T-helper 2 cell treated with Interferon-gamma antibody and Interleukin-4, amounts not matched to agents 100 ng/mL and 5 ng/mL, for 36 hours (primary cell): Measurements from ENCODE around the gene ADGRG1. TPM values are rescaled to one million over a fixed set of nuclear protein-coding genes. Genes with fewer than 3 reads are reported as not detected.

Experiments
- intact Hi-C: fragments of 100-400 bp; cut with micrococcal nuclease; formaldehyde crosslinking; loops from one replicate; pipeline ENCODE4 v1.15.1; 2023
- total RNA-seq: library from RNA; stranded (reverse); gene quantifications from 2 replicates; pipeline ENCODE4 v1.2.3, GENCODE V29; 2022

The ADGRG1 gene
- total RNA-seq, 1 donor from 2014 or later: 2.4 TPM

DNA sequence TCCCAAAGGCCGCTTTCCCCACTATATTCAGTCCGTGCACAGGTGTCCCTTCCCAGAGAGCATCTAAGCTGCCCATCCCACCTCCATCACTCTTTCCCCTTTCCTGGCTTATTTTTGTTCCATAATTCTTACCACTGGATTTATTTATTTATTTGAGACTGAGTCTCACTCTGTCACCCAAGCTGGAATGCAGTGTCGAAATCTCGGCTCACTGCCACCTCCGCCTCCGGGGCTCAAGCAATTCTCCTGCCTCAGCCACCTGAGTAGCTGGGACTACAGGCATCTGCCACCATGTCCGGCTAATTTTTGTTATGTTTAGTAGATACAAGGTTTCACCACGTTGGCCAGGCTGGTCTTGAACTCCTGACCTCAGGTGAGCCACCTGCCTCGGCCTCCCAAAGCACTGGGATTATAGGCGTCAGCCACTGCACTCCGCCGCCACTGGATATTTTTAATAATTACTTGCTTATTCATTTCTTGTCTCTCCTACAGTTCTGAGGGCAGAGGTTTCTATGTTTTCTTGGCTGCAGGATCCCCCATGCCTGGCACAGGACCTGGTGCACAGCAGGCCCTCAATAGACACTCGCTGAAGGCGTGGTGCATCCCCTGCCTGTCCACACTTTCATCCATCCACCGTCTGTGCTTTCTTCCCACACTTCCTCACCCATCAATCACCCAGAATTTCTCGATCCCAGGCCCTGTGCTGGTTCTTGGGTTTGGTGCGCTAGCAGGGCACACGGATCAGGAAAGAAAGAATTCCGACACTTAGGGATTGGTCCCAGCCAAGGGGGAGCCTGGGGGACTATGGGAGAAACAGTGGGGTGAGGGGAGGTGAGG is 9.9 kb upstream of the ADGRG1 start:
- intact Hi-C loops: no loop called here

DNA sequence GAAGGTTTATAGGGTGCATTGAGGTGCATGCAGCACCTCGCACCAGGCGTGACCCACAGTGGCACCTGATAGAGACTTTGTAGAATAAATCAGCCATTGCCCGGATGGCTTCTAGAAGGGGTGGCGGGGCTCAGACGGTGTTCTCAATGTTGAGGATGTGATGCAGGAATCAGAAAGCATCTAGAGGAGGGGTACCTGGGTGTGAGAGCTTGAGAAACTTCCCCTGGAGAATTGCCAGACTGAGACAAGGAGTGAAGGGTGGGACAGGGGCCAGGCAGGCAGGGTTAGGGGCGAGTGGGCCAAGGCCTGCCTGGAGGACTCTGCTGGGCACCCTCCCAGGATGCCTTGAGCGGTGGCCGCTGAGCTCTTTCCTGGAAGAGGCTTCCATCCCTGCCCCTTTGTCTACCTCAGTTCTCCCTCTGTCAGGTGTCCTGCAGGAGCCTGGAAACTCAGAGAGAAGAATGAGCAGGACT is 9.3 kb upstream of the ADGRG1 start:
- intact Hi-C loops: no loop called here

DNA sequence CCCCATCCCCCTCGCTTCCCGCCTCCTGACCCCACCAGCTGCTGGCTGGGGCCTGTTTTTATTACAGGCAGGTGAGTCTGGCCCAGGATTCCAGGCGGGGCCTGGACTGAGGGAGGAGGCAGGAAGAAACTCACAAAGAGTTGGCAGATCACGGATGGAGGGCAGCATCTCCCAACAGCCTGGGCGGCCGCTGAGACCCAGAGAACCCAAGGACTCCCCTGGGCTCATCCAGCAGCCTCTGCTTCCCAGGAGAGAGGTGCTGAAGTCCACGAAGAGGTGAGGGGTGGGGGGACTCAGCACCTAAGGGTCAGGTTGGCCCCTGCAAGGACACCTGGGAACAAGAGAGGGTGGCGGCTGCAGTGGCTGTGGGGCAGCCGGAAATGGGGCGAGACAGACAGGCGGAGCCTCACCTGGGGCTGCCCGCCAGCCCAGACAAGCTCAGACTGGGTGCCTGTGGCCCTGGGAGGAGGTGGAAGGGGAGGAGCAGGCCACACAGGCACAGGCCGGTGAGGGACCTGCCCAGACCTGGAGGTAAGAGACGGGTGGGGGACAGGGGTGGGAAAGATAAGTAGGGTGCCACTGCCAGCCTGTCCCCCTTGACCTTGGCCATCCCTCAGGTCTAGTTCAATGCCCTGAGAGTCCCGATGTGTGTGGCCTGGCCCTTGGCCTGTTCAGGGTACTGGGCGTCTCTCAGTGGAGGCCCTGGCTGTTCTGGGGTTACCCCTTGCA is 8.7 kb upstream of the ADGRG1 start:
- intact Hi-C loops: no loop called here

DNA sequence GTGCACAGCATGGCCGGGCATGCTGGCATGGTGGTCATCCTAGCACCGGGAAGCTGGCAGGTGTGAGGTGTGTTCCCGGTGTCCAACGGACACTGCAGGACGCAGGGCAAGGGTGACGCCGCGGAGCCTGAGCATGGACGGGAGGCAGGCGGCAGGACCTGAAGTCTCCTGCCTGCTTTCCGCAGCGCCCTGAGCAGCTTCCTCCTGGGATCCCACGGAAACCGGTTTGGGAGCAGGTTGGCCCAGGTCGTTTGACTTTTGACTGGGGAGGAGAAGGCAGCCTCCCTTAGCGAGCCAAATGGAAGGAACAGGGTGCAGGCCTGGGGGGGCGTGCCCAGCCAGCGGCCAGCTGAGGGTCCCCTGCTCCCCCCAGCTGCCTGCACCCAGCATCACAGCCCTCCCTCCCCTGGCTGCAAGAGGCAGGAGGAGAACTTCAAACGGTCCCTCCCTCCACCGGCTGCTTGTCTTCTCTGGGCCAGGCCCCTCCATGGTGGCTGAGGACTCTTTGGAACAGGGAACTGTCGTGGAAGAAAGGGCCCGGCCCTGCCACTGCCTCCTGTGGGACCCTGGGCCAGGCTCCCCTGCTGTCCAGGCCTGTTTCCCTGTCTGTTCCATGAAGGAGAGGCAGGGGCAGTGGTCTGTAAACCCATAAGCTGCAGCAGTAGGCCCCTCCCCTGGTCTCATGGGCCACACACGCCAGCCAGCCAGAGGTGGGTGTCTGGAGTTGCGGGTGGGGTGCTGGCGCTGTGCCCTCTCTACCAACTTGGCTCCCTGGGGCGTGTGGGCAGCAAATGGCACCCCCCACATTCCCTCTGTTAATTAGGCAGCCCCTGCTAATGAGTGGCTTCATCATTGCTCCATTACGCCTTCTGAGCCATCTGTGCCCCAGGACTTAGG is 7.8 kb upstream of the ADGRG1 start:
- intact Hi-C loops: no loop called here

DNA sequence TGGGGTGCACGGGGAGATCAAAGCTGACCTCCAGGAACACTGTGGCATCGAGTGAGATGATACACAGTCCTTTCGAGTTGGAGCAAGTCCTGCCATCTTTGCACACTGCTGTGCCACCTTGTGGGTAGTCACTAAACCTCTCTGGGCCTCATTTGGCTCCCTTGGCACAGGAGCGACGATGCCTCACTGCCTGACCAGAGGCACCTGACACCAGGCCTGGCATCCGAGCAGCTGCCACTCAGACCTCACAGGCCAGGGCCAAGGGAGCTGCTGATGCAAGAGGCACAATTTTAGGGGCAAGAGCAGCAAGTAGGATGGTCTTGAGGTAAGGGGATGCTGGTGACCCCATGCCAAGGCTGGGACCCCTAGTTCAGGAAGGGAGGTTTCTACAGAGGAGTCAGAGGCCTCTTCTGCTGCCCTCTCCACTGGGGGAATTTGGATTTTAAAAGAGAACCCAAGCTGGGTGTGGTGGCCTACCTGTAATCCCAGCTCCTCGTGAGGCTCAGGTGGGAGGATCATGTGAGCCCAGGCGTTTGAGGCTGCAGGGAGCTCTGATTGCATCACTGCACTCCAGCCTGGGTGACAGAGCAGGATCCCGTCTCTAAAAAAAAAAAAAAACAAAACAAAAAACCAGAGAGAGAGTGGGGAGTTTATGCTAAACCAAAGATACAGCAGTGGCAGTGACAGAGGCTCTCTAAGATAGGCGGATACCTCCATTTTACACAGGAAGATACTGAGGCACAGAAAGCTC is 6.7 kb upstream of the ADGRG1 start:
- intact Hi-C loops: no loop called here

DNA sequence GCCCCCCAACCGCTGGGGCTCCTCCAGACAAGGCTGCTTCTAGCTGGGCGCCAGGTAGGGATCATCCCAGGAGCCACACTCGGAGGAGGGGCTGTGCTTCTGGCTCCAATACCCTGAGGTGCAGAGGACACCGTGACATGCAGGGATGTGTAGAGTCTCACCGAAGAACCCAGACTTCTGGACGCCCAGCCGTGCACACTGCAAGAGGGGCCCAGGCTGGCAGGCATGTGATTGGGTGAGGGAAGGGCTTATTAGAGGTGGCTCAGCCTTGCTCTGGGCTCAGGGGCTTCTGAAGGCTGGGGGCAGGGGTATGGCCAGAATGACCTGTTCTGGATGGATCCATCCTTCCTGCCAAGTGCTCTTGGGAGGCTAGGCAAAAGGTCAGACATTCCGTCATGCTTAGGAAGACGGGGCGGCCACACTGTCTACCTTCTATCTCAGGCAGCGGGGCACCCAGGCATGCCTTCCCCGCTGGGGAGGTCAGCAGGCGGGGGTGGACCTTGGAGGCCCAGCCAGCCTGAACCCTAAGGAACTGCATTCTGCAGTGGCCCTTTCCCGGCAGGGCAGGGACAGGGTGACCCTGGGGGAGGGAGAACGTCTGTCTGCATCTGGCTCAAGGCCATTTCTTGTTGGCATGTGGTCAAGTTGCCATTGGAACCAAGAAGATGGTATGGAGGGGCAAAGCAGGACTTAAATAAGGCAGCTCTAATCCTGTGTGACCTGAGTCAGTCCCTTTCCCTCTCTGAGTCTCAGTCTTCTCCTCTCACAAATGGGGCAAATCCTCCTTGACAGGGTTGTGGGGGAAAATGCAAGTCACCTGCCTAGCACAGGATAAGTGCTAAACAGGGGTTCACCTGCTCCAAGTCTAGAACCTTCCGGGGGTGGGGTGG is 5.8 kb upstream of the ADGRG1 start:
- intact Hi-C loops: no loop called here

DNA sequence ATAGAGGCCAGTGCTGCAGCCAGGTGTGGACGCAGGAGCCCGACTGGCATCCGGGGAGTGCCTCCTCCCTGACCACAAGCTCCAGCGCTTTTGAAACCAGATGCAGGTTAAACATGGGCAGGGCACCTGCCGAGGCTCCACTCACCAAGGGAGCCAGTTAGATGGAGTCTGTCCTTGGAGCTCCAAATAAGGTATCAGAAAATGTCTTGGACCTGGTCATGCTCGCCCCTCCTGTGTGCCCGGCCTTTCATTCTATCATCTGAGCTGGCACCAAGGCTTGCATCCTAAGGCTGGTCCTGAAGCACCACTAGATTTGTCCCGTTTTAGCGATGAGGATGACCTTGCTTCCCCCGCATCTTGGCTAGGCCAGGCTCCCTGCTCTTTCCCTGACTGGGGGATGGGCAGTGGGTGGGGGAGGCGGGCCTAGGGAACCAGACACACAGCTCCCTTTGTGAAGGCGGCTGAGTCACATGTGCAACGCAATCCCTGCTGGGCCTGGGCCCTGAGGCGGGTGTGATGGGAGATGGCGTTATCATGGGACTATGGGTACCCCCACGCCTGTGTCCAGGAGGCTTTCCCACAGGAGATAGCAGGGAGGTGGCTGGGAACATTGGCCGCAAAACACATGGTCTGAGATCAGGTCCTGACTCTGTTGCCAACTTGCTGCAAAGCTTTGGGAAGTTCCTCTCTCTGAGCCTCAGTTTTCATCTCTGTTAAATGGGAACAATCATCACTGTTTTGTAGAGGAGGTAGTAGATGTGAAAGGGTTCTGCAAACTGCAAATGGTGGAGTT is 5.0 kb upstream of the ADGRG1 start:
- intact Hi-C loops: no loop called here

DNA sequence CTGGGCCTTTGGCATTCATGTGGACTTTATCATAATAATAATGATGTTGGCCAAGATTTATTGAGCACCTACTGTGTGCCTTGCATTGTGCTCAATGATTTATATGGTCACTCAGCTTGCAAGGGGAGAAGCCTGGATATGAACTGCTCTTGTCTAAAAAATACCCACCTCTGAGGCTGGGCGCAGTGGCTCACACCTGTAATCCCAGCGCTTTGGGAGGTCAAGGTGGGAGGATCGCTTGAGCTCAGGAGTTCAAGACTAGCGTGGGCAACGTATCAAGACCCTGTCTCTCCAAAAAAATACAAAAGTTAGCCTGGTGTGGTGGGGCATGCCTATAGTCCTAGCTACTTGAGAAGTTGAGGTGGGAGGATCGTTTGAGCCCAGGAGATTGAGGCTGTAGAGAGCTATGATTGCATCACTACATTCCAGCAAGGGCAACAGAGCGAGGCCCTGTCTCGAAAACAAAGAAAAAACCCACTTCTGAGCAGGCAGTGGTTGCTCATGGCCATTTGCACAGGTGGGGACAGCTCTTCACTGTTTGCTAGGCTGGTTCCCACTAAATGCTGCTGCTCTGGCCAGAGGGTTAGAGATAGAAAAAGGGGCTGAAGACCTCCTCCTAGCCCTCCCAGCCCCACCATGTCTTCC is 4.3 kb upstream of the ADGRG1 start:
- intact Hi-C loops: no loop called here

DNA sequence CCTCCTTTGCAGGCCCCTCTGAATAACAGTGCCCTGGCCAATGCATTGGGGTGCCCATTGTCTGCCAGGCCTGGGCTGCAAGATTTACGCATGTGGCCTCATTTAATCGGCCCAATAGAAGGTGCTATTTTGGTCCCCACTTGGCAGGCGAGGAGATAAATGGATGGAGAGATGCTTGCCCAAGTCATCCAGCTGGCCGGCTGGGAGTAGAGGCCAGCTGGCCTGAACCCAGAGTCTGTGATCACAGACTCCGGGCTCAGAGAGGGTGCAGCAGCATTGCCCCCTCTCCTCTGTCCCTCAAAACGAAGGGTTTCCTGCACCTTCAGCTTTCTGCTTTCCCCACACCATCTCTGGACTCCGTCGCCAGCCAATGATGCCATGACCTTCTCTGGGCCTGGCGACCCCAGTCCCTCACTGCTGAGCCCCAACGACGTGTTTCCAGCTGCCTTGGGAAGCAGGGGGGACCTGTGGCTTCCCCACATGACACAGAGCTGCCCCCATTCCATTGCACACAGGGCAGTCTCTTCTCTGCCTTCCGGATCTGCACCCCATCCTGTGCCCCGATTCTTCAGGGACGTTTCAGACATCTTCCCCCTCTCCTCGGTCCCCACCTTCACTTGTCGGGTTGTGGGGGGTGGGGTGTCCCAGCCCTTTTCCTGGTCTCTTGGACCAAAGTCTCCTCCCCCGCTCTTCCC is 3.5 kb upstream of the ADGRG1 start:
- intact Hi-C loops: no loop called here

DNA sequence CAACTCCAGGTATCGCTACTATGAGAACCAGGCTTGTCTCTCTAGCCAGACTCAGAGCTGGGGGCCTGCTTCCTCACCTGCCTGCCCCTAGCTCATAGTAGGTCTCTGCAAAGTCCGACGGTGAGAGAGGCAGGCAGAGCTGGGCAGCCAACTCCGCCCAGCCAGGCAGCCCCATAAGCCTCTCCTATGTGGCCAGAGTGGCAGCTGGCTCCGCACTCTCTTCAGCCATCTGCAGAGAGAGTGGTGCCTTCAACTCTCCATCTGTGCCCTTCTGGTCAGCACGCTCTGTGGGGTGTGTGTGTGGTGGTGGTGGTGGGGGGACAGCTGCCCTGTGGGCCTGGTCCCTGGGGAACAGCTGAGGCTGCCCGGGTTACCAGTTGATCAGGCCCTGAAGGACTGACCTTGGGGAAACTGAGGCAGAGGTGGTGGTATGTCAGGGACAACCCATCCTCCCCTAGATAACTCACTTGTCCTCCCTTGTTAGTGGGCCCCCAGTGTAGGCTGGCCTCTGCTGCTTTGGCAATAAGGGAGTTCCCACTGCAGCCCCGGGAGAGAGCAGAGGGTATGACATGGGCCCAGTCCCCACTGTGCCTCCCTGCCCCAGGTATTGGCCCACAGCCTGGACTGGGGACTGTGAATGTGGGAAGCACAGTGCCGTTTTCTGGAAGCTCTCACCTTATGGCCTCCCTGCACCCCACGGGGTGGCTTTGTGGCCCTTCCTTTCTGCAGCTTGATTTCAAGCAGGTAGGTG is 1.8 kb upstream of the ADGRG1 start:
- intact Hi-C loops: no loop called here

DNA sequence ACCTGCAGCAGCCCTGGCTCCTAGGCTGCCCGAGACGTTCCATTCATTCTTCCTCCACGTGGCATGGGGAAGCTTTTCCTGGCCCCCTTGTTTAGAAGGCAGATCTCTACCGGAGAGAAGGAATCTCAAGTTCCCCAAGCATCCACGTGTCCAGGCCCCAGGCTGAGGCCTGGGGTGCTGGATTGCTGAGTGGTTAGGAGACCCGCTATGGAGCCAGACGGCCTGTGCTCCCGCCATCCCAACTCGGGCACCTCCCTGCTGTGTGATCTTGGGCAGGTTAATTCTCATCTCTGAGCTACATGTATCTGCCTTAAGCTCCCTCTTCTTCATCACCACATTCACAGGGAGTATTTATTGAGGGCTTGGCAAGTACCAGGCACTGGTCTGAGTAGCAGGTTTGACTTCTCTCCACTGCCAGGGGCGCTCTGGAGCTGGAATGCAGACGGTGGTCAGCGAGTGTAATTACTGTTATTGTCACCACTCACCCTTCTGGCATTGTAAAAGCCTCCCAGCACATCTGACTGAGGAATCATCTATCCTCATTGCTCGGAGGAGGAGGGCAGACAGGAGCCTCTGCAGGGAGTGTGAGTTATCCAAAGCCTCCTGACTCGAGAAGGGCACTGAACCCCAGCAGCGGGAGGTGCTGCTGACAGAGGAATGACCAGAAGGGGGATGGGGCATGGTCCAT is 1.1 kb upstream of the ADGRG1 start:
- intact Hi-C loops: no loop called here

DNA sequence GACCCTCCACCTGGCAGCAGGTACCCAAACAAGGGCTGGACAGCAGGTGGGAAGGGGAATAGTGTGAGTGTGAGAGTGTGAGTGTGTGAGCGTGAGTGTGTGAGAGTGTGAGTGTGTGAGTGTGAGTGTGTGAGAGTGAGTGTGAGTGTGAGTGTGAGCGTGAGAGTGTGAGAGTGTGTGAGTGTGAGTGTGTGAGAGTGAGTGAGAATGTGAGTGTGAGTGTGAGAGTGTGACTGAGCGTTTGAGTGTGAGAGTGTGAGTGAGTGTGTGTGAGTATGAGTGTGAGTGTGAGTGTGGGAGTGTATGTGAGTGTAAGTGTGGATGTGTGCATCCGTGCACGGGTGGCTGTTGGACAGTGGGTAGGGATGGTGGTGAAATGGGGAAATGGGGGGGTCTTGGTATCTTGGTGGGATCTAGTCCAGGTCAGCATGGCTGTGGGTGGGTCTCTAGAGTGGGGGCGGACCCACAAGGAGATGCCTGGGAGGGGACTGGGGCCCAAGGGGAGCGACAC is 408 bp downstream of the ADGRG1 start:
- intact Hi-C loops: no loop called here

DNA sequence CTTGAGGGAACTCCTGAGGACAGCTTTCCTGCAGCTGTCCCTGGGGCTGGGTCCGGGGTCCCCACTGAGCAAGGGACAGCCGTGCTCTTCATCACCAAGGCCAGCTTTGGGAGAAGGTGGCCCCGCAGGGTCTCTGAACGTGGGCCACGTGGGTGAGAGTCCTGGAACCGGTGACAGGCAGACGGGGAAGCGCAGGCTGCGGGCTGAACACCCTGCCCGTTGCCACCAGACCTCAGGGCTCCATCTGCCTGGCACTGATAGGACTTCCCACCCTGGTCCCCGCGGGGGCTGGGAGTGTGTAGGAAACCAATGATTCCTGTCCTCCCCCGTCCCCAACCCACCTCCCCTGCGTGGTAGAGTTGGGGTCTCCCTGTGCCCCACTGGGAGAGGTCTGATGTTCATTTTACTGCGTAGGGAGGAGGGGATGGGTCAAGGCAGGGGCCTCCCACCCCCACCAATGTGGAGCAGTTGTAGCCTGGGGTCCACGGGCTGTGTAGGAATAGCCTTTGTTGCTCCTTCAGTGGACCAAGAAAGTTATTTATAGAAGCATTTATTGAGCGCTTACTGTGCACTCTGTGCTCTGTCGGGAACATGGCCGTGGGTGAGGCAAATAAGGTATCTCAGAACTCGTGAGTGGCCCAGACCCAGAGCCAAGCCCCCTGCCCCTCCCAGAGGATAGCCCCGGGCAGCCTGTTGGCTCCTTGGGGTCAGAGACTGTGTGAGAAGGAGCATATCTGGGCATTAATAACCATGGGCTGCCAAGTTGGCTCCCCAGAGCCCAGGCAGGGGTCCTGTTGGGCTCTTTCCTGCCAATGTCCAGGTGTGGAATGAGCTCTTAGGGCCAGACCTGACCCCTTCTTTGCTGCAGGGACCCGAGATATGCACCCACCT is 1.3 kb downstream of the ADGRG1 start:
- intact Hi-C loops: no loop called here

DNA sequence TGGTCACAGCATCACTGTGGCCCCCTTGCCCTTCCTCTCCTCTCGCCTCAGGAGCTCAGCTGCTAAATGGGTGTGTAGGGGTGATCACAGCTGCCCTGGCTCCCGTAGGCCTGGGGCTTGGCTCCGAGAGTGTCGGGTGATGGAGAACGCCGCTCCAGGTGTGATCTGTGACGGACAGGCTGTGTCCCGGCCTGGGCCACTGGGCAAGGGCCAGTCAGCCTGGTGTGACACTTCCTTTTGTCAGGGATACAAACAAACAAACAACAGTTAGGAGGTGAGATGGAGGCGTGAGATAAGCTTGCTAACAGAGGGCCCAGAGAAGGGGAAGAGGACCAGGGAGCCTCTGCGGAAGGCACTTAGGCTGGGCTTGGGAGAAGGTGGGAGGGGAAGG is 2.0 kb downstream of the ADGRG1 start:
- intact Hi-C loops: no loop called here
